ENCODE results near the gene OR2T6. TPM values are rescaled to one million over a fixed set of nuclear protein-coding genes. Genes with fewer than 3 reads are reported as not detected.
A peak's percentile ranks its signal among the peaks of the same experiment; 100 is the strongest.

The OR2T6 gene
- total RNA-seq, 1 donor from 2014 or later, result not detected

GRCh38 chr1:248388426-248388825, 12.9 kb downstream of the OR2T6 start:
- peaks cover 22% of the 10 kb centered on the region for H3K27me3 Mint-ChIP-seq
- no peak for DNase-seq
- ATAC-seq (ENCODE audit: low read depth), result no peak
- no peaks in the 10 kb centered on the region for H3K4me1 Mint-ChIP-seq
- no peak overlapping the region for H3K4me3 Mint-ChIP-seq
- POLR2A ChIA-PET, result no interaction called here
- intact Hi-C loops (cut with micrococcal nuclease), result no loop called here
- CTCF ChIA-PET, result no interaction called here
- H3K9me3 Mint-ChIP-seq, result no peaks in the 10 kb centered on the region
- no peak for TF ChIP-seq CTCF (IDR thresholded peaks at IDR 0.05)
- H3K36me3 Mint-ChIP-seq (ENCODE audit: low read depth), result no peaks in the 10 kb centered on the region
- H3K27ac Mint-ChIP-seq, result no peak overlapping the region

- TF ChIP-seq CTCF (IDR thresholded peaks at IDR 0.05), result no peak
- no peak for ATAC-seq (ENCODE audit: low read depth)
- Mint-ChIP-seq H3K4me3 (no peak overlapping the region), H3K27me3 (peaks cover 38% of the 10 kb centered on the region), H3K9me3 (peaks cover 3% of the 10 kb centered on the region), H3K36me3 (ENCODE audit: low read depth) (no peaks in the 10 kb centered on the region), H3K4me1 (no peaks in the 10 kb centered on the region), H3K27ac (no peak overlapping the region)
- no peak for DNase-seq
- CTCF ChIA-PET, result no interaction called here
- POLR2A ChIA-PET, result no interaction called here
- intact Hi-C loops (cut with micrococcal nuclease), result no loop called here
These were observed 17.5 kb downstream of the OR2T6 start for GRCh38 chr1:248393050-248393449.

DNA sequence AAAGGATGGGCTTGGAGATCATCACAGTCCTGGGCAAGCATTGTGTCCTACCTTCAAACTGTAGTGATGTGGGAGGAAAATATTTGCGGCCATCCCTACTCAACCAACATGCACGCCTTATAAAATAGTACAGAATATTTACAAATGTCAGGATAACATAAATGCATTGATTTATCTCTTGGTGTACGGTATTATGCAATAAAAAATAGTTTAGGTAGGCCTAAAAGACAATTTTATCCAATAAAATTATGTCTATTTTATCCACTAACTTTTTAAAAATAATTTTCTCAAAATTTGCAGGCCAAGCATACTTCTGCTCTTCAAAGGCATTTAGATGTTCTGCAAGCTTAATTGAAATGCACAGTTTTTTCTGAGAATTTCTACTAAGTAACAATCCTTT, 27.2 kb downstream of the OR2T6 start, which contains the start of gene OR2T1:
TSS of gene OR2T1 (plus strand) at position 301 of the 400 bp plus-strand sequence. CDS start 3,100 bp downstream, outside the sequence.
- ChIA-PET POLR2A (no interaction called here), CTCF (no interaction called here)
- Mint-ChIP-seq H3K4me3 (no peak within 1 kb of the TSS), H3K36me3 (ENCODE audit: low read depth) (no peaks in the 10 kb centered on the region), H3K4me1 (no peaks in the 10 kb centered on the region), H3K9me3 (peaks cover 3% of the 10 kb centered on the region), H3K27ac (no peak within 1 kb of the TSS), H3K27me3 (no peaks in the 10 kb centered on the region)
- intact Hi-C loops (cut with micrococcal nuclease), result no loop called here
- ATAC-seq (ENCODE audit: low read depth) (no peak), DNase-seq (no peak)
- no peak for TF ChIP-seq CTCF (IDR thresholded peaks at IDR 0.05)

GRCh38 chr1:248404024-248404423, 28.5 kb downstream of the OR2T6 start:
- Mint-ChIP-seq H3K27ac (peak overlapping the region; percentile 0), H3K27me3 (no peaks in the 10 kb centered on the region), H3K4me3 (no peak overlapping the region), H3K9me3 (peaks cover 3% of the 10 kb centered on the region), H3K4me1 (no peaks in the 10 kb centered on the region), H3K36me3 (ENCODE audit: low read depth) (no peaks in the 10 kb centered on the region)
- ATAC-seq (ENCODE audit: low read depth) (no peak), DNase-seq (no peak)
- ChIA-PET CTCF (interaction anchor here (0.8 to 2.1 kb wide), 4 partner anchors 208 to 401 kb away, joined by 3 to 15 read pairs (median 6); no protein-coding TSS in a partner anchor), POLR2A (no interaction called here)
- TF ChIP-seq CTCF (IDR thresholded peaks at IDR 0.05), result no peak
- intact Hi-C loops (cut with micrococcal nuclease), result loop anchor here (1.0 kb wide), 3 partner anchors 218 to 403 kb away; no protein-coding TSS in a partner anchor

DNA sequence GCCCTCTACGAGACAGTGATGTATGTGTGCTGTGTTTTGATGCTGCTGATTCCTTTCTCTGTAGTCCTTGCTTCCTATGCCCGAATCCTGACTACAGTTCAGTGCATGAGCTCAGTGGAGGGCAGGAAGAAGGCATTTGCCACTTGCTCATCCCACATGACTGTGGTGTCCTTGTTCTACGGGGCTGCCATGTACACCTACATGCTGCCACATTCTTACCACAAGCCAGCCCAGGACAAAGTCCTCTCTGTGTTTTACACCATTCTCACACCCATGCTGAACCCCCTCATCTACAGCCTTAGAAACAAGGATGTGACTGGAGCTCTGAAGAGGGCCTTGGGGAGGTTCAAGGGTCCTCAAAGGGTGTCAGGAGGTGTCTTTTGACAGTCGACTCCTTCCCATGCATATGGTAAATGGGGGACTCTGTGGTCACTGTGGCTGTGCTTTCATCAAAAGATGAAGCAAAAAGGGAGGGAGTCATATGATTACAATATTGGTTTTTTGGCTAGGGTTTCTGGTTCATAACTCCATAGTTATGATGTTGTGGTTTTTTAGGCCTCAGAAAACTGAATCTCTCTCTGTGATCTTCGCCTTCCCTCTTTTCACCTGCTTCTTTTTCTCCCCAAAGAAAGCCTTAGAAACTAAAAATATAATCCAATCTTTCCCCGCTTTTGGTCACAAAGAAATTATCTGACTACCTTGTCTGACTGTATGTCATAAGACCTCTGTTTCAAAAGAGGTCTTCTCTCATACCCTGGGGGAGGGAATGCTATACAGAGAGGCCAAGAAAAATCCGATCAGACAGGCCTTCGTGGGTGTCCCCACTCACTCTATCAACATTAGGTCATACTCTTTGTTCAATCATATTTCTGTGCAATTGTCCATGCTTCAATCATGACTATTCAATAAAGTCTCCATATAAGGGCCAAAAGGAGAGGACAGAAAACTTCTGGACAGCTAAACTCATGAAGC, 31.5 kb downstream of the OR2T6 start:
- no peaks in the 10 kb centered on the region for H3K4me1 Mint-ChIP-seq
- CTCF ChIA-PET, result no interaction called here
- POLR2A ChIA-PET, result no interaction called here
- H3K9me3 Mint-ChIP-seq, result peaks cover 12% of the 10 kb centered on the region
- H3K27ac Mint-ChIP-seq, result no peak overlapping the region
- no peaks in the 10 kb centered on the region for H3K36me3 Mint-ChIP-seq (ENCODE audit: low read depth)
- intact Hi-C loops (cut with micrococcal nuclease), result no loop called here
- no peak for TF ChIP-seq CTCF (IDR thresholded peaks at IDR 0.05)
- no peaks in the 10 kb centered on the region for H3K27me3 Mint-ChIP-seq
- ATAC-seq (ENCODE audit: low read depth), result no peak
- no peak for DNase-seq
- H3K4me3 Mint-ChIP-seq, result no peak overlapping the region

Measured in activated B cell treated with CpG ODN at 0.5 μM for 24 hours (primary cell).